DOHH2 (cell line): ENCODE results near the gene DEAF1.

Experiments used
- CTCF ChIP-seq: fragments of 200-600 bp; sonication (generic); IDR thresholded peaks from one replicate; pipeline ENCODE4 v1.5.1; 2014; ENCODE audit warnings: antibody characterized with exemption, mild to moderate bottlenecking, low read depth, low read length; ENCODE audit not compliant: poor library complexity, severe bottlenecking
- EZH2phosphoT487 ChIP-seq: fragments of 200-600 bp; sonication (generic); IDR thresholded peaks from 2 replicates; pipeline ENCODE4 v1.6.1; 2017; ENCODE audit warnings: borderline replicate concordance, mild to moderate bottlenecking, antibody characterized with exemption, low read length, moderate library complexity, mixed read lengths

GRCh38 chr11:608791-609251 lies 86.2 kb downstream of the DEAF1 start:
- TF ChIP-seq CTCF (no peak), EZH2phosphoT487 (no peak)
